H1 (cell line): ENCODE results near the gene ARRB1. TPM values are rescaled to one million over a fixed set of nuclear protein-coding genes. Genes with fewer than 3 reads are reported as not detected.

ENCODE experiments used
- CBX5 ChIP-seq: fragments of 300-800, 300-1000 bp; sonication (generic); IDR thresholded peaks from 2 replicates; pipeline ENCODE4 v1.7.1; 2016; ENCODE audit warnings: antibody characterized with exemption, low read length, low read depth
- EGR1 ChIP-seq: IDR thresholded peaks from 2 replicates; pipeline ENCODE4 v1.6.1; 2011; ENCODE audit warnings: low read depth, low read length, borderline replicate concordance
- EZH2 ChIP-seq: fragments of 200-600 bp; sonication (generic); IDR thresholded peaks from 2 replicates; pipeline ENCODE4 v1.7.1; 2012; ENCODE audit warnings: low read depth, mild to moderate bottlenecking, moderate library complexity, low read length, inconsistent platforms; ENCODE audit not compliant: severe bottlenecking
- SIX5 ChIP-seq: IDR thresholded peaks from 2 replicates; pipeline ENCODE4 v1.6.1; 2011; ENCODE audit warnings: mild to moderate bottlenecking, low read depth, low read length
- TAF7 ChIP-seq: optimal IDR thresholded peaks from 2 replicates; pipeline ENCODE3; 2011; ENCODE audit warnings: low read depth, mild to moderate bottlenecking, inconsistent platforms, low read length, moderate library complexity, borderline replicate concordance
- TBP ChIP-seq: IDR thresholded peaks from 2 replicates; pipeline ENCODE4 v1.6.1; 2011; ENCODE audit warnings: low read depth, low read length, improper control_type of control experiment
- polyA plus RNA-seq, 7 experiments: library from polyadenylated mRNA; depleted of rRNA in 3 of 7; stranded (reverse) in 5 of 7; unstranded in 2 of 7; fragments of >200 nt in 5 of 7; fragments of 200-250 nt in 2 of 7; gene quantifications; 1 replicate in 5 of 7; 2 replicates in 1 of 7; 4 replicates in 1 of 7; pipeline versions ENCODE4 v1.2.1 to v1.2.3, GENCODE V29; 2011 to 2013; ENCODE audit warnings: missing spikeins in 2 of 7, mixed read lengths in 2 of 7
- total RNA-seq: library from RNA; stranded (reverse); fragmentation: NEBNext Ultra II Directional; extraction: Animal tissue kit (Norgen Biotek cat#: 25700); gene quantifications from 2 replicates; pipeline ENCODE4 v1.2.1, GENCODE V29; 2021
- TF ChIP-seq, protein P1 (sequence below), 3 experiments: IDR thresholded peaks; 1 replicate in 2 of 3; 2 replicates in 1 of 3; pipeline versions ENCODE4 v1.5.1 to v1.6.1; 2011; ENCODE audit warnings: low read length in 3 of 3, mild to moderate bottlenecking in 3 of 3, inconsistent platforms in 2 of 3, low read depth in 1 of 3, moderate library complexity in 1 of 3; ENCODE audit not compliant: insufficient read depth in 1 of 3; ENCODE audit errors: control extremely low read depth in 1 of 3

Gene ARRB1
- total and polyA plus RNA-seq, 2 of the 8 experiments (the other 6 are each of a cell fraction or from before 2014, with no cell fraction given), result 9.4 to 31.8 TPM

DNA sequence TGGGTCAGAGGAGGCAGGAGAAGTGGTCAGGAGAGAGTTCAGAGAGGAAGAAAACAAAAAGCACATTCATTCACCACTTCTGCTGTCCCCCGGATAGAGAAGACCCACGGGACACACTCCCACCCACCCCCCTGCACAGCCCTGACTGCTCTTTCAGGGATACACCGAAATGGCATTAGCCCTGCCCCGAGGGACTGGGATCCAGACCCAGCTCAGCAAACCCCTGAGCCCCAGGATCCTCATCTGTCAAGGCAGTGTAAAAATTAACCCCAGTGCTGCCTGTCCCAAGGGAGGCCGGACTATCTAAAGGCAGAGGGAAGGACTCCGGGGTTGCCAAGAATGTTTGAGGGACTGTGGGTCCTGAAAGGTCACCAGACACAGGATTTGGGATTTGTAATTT, 79.7 kb downstream of the ARRB1 start (continued):
- TF ChIP-seq EZH2, result no peak
- no peak for TF ChIP-seq EGR1
- no peak for TF ChIP-seq TAF7
- no peak for TF ChIP-seq CBX5
- TF ChIP-seq, protein P1, sequence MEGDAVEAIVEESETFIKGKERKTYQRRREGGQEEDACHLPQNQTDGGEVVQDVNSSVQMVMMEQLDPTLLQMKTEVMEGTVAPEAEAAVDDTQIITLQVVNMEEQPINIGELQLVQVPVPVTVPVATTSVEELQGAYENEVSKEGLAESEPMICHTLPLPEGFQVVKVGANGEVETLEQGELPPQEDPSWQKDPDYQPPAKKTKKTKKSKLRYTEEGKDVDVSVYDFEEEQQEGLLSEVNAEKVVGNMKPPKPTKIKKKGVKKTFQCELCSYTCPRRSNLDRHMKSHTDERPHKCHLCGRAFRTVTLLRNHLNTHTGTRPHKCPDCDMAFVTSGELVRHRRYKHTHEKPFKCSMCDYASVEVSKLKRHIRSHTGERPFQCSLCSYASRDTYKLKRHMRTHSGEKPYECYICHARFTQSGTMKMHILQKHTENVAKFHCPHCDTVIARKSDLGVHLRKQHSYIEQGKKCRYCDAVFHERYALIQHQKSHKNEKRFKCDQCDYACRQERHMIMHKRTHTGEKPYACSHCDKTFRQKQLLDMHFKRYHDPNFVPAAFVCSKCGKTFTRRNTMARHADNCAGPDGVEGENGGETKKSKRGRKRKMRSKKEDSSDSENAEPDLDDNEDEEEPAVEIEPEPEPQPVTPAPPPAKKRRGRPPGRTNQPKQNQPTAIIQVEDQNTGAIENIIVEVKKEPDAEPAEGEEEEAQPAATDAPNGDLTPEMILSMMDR (IDR thresholded peaks at IDR 0.05; ENCODE audit: control extremely low read depth in 1 of 3, insufficient read depth in 1 of 3, low read depth in 1 of 3, low read length in 3 of 3), result no peak
- no peak for TF ChIP-seq TBP
- TF ChIP-seq SIX5, result no peak
